ENCODE results near the gene FAM163B.

Gene FAM163B

DNA sequence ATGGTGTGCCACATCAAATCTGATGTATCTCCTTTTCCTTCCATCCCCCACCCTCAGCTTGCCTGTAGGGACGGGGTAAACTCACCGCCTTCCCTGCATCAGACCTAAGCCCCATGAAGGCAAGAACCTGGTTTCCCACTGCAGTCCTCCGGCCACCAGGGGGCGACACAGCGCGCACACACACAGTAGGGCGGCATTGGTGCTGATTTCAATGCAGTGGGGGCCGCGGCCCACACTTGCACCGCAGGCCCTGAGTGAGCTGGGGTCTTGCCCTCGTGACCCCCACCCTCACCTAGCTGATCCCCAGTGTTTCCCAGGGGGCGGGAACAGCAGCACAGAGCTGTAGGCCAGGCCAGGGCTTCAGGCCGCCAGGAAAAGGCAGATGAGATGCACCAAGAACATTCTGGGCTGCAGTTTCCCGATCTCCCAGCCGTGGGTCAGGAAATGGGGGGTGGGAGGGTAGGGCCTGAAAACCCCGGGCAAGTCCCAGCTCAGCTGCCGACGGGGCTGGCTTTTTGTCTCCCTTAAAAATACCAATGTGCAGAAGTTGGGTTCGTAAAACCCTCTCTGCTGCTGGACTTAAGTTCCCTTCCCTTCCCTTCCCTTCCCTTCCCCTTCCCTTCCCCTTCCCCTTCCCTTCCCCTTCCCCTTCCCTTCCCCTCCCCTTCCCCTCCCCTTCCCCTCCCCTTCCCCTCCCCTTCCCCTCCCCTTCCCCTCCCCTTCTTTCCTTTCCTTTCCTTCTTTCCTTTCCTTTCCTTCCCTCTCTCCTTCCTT lies 19.5 kb downstream of the FAM163B start:
- Histone ChIP-seq H3K27me3 (no peaks in the 10 kb centered on the region), H3K36me3 (peaks cover 2% of the 10 kb centered on the region; the same call in 1 of the 2 replicates), H3K4me1 (peaks cover 24% of the 10 kb centered on the region), H3K4me3 (ENCODE audit: low read depth, low read length) (no peak overlapping the region), H3K9me3 (no peaks in the 10 kb centered on the region)
- TF ChIP-seq, protein P1, sequence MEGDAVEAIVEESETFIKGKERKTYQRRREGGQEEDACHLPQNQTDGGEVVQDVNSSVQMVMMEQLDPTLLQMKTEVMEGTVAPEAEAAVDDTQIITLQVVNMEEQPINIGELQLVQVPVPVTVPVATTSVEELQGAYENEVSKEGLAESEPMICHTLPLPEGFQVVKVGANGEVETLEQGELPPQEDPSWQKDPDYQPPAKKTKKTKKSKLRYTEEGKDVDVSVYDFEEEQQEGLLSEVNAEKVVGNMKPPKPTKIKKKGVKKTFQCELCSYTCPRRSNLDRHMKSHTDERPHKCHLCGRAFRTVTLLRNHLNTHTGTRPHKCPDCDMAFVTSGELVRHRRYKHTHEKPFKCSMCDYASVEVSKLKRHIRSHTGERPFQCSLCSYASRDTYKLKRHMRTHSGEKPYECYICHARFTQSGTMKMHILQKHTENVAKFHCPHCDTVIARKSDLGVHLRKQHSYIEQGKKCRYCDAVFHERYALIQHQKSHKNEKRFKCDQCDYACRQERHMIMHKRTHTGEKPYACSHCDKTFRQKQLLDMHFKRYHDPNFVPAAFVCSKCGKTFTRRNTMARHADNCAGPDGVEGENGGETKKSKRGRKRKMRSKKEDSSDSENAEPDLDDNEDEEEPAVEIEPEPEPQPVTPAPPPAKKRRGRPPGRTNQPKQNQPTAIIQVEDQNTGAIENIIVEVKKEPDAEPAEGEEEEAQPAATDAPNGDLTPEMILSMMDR (IDR thresholded peaks at IDR 0.05; ENCODE audit: low read depth, low read length), result peak; percentile 82
- DNase-seq, result no peak

- Histone ChIP-seq H3K9me3 (no peaks in the 10 kb centered on the region), H3K27me3 (no peaks in the 10 kb centered on the region), H3K4me1 (peaks cover 46% of the 10 kb centered on the region), H3K4me3 (ENCODE audit: low read depth, low read length) (no peak overlapping the region), H3K36me3 (no peaks in the 10 kb centered on the region)
- TF ChIP-seq, protein P1 (IDR thresholded peaks at IDR 0.05; ENCODE audit: low read depth, low read length), result no peak
- DNase-seq, result no peak
Observed at GRCh38 chr9:133587466-133587865, 21.7 kb downstream of the FAM163B start.

- no peak overlapping the region for H3K4me3 ChIP-seq (ENCODE audit: low read depth, low read length)
- H3K4me1 ChIP-seq, result peaks cover 50% of the 10 kb centered on the region
- no peaks in the 10 kb centered on the region for H3K27me3 ChIP-seq
- no peaks in the 10 kb centered on the region for H3K36me3 ChIP-seq
- TF ChIP-seq, protein P1 (IDR thresholded peaks at IDR 0.05; ENCODE audit: low read depth, low read length), result no peak
- no peak for DNase-seq
- no peaks in the 10 kb centered on the region for H3K9me3 ChIP-seq
Observed at GRCh38 chr9:133587051-133587450, 22.1 kb downstream of the FAM163B start.

- TF ChIP-seq, protein P1 (IDR thresholded peaks at IDR 0.05; ENCODE audit: low read depth, low read length), result no peak
- Histone ChIP-seq H3K4me1 (peaks cover 64% of the 10 kb centered on the region), H3K27me3 (no peaks in the 10 kb centered on the region), H3K4me3 (ENCODE audit: low read depth, low read length) (peak overlapping the region; percentile 48), H3K9me3 (no peaks in the 10 kb centered on the region), H3K36me3 (no peaks in the 10 kb centered on the region)
- peak; percentile 96 for DNase-seq
Observed at GRCh38 chr9:133585481-133586351, 23.5 kb downstream of the FAM163B start.

DNA sequence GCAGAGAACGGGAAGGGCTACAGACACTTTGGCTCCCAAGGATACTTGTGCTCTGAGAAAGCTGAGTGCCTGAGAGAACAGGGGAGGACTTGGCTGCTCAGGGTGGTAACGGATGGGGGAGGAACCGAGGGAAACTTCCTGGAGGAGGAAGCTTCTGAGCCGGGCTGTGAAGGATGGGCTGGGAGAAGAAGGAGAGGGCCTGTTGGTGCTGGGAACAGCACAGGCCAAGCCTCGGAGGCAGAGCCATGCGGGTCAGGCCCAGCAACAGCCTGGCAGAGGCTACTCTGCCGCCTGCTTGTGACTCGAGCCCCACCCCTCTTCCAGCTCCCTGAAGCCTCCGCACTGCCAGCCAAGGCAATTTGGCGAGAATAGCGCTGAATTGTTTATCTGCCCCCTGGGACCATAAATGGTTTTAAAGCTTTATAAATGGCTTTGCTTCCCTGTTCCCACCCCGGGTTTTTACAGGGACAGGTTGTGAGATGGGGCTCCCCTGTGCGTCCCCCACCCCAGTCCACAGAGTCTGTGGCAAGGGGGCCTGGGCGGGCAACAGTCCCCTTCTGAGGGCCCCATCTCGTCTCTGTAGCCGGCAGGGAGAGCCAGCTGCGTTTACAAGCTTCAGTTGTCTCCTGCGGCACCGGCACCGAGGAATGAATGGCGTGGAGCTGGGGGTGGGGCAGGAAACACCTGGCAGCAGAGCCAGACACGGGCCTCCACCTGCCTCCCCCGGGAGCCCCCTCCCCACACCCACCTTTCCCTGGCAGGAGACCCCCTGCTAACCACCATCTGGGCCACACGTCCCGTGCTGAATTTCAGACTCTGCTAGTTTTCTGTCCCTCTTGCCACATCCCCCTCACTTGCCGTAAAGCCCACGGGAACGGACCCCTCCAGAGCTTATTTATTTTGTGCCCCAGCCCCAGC lies 24.4 kb downstream of the FAM163B start:
- peak; percentile 83 for DNase-seq
- H3K4me1 ChIP-seq, result peaks cover 73% of the 10 kb centered on the region
- no peaks in the 10 kb centered on the region for H3K9me3 ChIP-seq
- no peaks in the 10 kb centered on the region for H3K36me3 ChIP-seq
- H3K4me3 ChIP-seq (ENCODE audit: low read depth, low read length), result peak overlapping the region; percentile 48
- H3K27me3 ChIP-seq, result no peaks in the 10 kb centered on the region
- TF ChIP-seq, protein P1 (IDR thresholded peaks at IDR 0.05; ENCODE audit: low read depth, low read length), result no peak
